HG03108 (cell line): ENCODE measurements around the gene A3GALT2.

ENCODE experiments used
- ATAC-seq: cut with Tn5 transposase; IDR thresholded peaks from one replicate; pipeline ENCODE4 v1.9.1; 2021; ENCODE audit warnings: moderate library complexity; ENCODE audit not compliant: unreplicated experiment

The A3GALT2 gene

DNA sequence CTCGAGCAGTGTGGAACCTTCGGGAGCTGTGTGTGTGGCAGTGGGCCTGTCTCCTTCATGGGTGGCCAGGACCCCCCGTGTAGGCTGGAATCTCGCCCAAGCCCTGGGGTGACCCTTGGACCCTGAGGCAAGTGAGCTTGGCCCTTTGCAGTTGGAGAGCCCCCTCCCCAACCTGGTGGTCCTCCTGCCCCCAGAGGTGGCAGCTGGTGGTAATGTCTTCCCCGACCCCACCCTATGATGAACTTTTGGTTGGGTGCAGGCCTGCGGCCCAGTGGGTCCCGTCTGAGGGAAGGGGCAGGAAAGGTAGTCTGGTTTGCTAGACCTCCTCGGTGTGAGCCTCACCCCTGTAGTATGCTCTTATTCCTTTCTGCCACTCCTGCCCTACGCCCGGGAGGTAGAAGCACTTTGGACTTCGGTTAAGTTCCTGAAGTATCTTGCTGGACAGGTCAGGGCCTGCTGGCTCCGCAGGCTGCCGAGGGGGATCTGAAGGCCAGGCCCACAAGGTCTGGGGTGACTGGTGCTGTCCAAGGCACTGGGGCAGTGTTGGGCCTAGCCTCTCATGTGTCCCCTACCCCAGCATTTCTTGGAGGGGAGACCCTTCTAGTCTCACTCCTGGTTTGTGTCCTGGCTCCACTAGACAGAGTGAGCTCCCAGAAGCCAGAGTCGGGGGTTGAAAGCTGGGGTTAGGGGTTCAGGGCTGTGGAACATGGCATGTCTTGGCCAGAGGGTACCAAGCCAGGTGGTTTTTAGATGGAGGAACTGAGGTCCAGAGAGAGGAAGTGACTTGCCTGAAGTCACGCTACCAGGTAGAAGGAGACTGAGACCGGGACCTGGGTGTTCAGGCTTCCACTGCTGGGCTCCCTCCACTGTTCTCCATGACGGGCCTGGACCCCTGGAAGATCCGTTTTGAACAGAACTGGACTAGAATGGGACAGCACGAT lies 62.9 kb downstream of the A3GALT2 start:
- no peak for ATAC-seq

DNA sequence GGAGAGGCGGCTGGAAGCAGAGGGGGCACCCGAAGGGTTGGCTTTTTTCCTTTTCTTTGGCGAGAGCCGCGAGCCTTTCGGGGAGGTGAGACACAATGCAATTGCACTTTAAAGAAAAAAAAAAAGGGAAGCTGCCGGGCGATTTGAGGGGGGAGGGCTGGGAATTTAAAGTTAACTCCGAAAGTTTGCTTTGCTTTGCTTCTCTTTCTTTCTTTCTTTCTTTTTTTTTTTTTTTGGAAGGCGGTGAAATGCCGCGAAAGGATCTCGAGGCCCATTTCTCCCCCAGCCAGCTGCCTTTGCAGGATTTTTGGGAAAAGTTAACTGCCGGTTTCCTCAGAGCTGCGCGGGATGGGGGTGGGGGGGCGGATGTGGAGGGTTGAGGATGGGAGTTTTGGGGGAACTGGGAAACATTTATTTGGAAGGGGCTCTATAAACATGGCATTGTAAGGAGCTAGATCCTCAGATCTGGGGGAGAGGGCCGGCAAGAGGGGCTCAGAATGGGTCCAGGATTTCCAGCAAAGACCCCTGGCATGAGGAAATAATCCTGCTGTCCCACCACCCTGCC lies 63.6 kb downstream of the A3GALT2 start:
- no peak for ATAC-seq
